Measurements from ENCODE around the gene MAN2B2. TPM values are rescaled to one million over a fixed set of nuclear protein-coding genes. Genes with fewer than 3 reads are reported as not detected.

MAN2B2 gene
- total and polyA plus RNA-seq, 2 experiments from 2014 or later = 22.2 to 24.0 TPM

GRCh38 chr4:6644792-6645530 is 70.0 kb downstream of the MAN2B2 start:
- H3K79me2 ChIP-seq = peaks cover 39% of the 10 kb centered on the region

GRCh38 chr4:6647169-6647568 is 72.2 kb downstream of the MAN2B2 start:
- no peaks in the 10 kb centered on the region for H3K27me3 ChIP-seq
- no peak overlapping the region for H3K27ac ChIP-seq
- H3K79me2 ChIP-seq = peaks cover 27% of the 10 kb centered on the region
- H3K4me2 ChIP-seq = no peak overlapping the region
- H3K36me3 ChIP-seq (replicated peaks; ENCODE audit: insufficient read depth, low read depth) = no peaks in the 10 kb centered on the region
- TF ChIP-seq EZH2 (IDR thresholded peaks at IDR 0.05; ENCODE audit: borderline replicate concordance) (no peak), EZH2phosphoT487 (IDR thresholded peaks at IDR 0.05; ENCODE audit: low read depth, severe bottlenecking, unreplicated experiment) (no peak), CTCF (IDR thresholded peaks at IDR 0.05; ENCODE audit: poor library complexity) (no peak)
- H3K4me1 ChIP-seq (ENCODE audit: insufficient read depth) = peaks cover 7% of the 10 kb centered on the region
- no peaks in the 10 kb centered on the region for H3K9me2 ChIP-seq (replicated peaks; ENCODE audit: insufficient read depth)
- DNase-seq (ENCODE audit: low spot score) = no peak
- WGBS (ENCODE audit: low lambda C conversion rate, missing lambda C conversion rate) = 90% methylated on average over 5 of the region's 5 CpGs
- no peak overlapping the region for H3K4me3 ChIP-seq
- H3K9me3 ChIP-seq (ENCODE audit: low read depth) = no peaks in the 10 kb centered on the region
- no peak overlapping the region for H2AFZ ChIP-seq
- H4K20me1 ChIP-seq (ENCODE audit: insufficient read depth, poor library complexity, severe bottlenecking) = peaks cover 13% of the 10 kb centered on the region

More at GRCh38 chr4:6644792-6645530, 70.0 kb downstream of the MAN2B2 start:
- Histone ChIP-seq H2AFZ (no peak overlapping the region), H3K9me2 (replicated peaks; ENCODE audit: insufficient read depth) (no peaks in the 10 kb centered on the region), H3K27me3 (no peaks in the 10 kb centered on the region), H4K20me1 (ENCODE audit: insufficient read depth, poor library complexity, severe bottlenecking) (peaks cover 22% of the 10 kb centered on the region), H3K4me3 (no peak overlapping the region), H3K27ac (no peak overlapping the region), H3K4me1 (ENCODE audit: insufficient read depth) (peaks cover 10% of the 10 kb centered on the region), H3K4me2 (no peak overlapping the region), H3K36me3 (replicated peaks; ENCODE audit: insufficient read depth, low read depth) (no peaks in the 10 kb centered on the region), H3K9me3 (ENCODE audit: low read depth) (no peaks in the 10 kb centered on the region)
- DNase-seq (ENCODE audit: low spot score) = no peak
- WGBS (ENCODE audit: low lambda C conversion rate, missing lambda C conversion rate) = 69% methylated on average over 5 of the region's 5 CpGs
- TF ChIP-seq EZH2phosphoT487 (IDR thresholded peaks at IDR 0.05; ENCODE audit: low read depth, severe bottlenecking, unreplicated experiment) (no peak), CTCF (IDR thresholded peaks at IDR 0.05; ENCODE audit: poor library complexity) (no peak), EZH2 (IDR thresholded peaks at IDR 0.05; ENCODE audit: borderline replicate concordance) (no peak)

GRCh38 chr4:6647582-6648230 is 72.7 kb downstream of the MAN2B2 start:
- H3K36me3 ChIP-seq (replicated peaks; ENCODE audit: insufficient read depth, low read depth) = no peaks in the 10 kb centered on the region
- DNase-seq (ENCODE audit: low spot score) = no peak
- H2AFZ ChIP-seq = no peak overlapping the region
- no peak overlapping the region for H3K4me3 ChIP-seq
- H3K9me2 ChIP-seq (replicated peaks; ENCODE audit: insufficient read depth) = no peaks in the 10 kb centered on the region
- 51% methylated on average over 6 of the region's 6 CpGs for WGBS (ENCODE audit: low lambda C conversion rate, missing lambda C conversion rate)
- H3K27me3 ChIP-seq = no peaks in the 10 kb centered on the region
- no peak overlapping the region for H3K4me2 ChIP-seq
- no peak overlapping the region for H3K27ac ChIP-seq
- peaks cover 22% of the 10 kb centered on the region for H3K79me2 ChIP-seq
- peaks cover 1% of the 10 kb centered on the region for H3K4me1 ChIP-seq (ENCODE audit: insufficient read depth)
- peaks cover 8% of the 10 kb centered on the region for H4K20me1 ChIP-seq (ENCODE audit: insufficient read depth, poor library complexity, severe bottlenecking)
- H3K9me3 ChIP-seq (ENCODE audit: low read depth) = no peaks in the 10 kb centered on the region
- no peak for TF ChIP-seq EZH2 (IDR thresholded peaks at IDR 0.05; ENCODE audit: borderline replicate concordance)
- TF ChIP-seq EZH2phosphoT487 (IDR thresholded peaks at IDR 0.05; ENCODE audit: low read depth, severe bottlenecking, unreplicated experiment) = no peak
- TF ChIP-seq CTCF (IDR thresholded peaks at IDR 0.05; ENCODE audit: poor library complexity) = no peak

All from hepatocyte (in vitro differentiated cells).